Measurements from ENCODE around the gene SERPINB8.

DNA sequence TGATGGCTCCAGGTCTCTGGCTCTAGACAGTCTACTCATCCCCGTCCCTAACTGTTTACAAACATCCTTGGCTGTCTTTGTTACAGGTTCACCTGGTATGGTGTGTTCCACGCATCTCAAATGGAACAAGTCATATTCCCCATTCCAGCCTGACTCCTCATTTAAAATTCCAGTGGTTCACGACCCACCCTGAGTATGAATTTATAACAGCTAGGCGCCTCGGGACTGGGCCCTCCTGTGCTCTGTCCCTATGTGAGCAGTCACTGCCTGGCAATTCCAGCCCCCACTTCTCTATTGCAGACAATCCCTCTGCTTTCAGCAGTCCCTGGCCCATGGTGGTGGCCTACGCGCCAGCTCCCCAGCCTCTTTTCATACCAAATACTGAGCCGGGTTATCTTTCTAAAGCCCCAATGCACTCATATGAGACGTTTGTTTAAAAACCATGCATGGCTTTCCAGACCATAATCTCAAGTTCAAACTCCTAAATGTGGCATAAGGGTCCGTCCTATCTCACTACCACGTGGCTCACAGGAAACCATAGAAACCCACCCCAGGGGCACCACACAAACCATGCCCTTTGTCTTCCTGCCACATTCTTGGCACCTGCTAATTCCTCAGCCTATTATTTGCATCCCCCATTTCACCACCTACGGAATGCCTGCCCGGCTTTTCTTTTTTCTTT, 1.6 kb downstream of the SERPINB8 start:
- TF ChIP-seq POLR2A (IDR thresholded peaks at IDR 0.05; ENCODE audit: low read depth, low read length): no peak
- no peak for TF ChIP-seq POLR2AphosphoS5 (IDR thresholded peaks at IDR 0.05; ENCODE audit: low read depth, low read length)
- no peak for TF ChIP-seq TAF1 (IDR thresholded peaks at IDR 0.05; ENCODE audit: low read depth, low read length)
- no peak for TF ChIP-seq POU2F2 (IDR thresholded peaks at IDR 0.05; ENCODE audit: low read depth, low read length)

Data from GM12891 (cell line).